HL-60 (cell line): Measurements from ENCODE around the gene RCBTB1.
"Not testable (repeated sequence)": the region's sequence is repeated elsewhere in the genome, so short reads cannot be mapped to it uniquely, and the experiment has no call there.

ENCODE experiments used
- DNase-seq, 2 experiments: peaks; one replicate each; pipeline ENCODE4 v3.0.0-alpha.2; 2010 to 2020; ENCODE audit warnings: low read depth in 1 of 2, low spot score in 1 of 2
- H3K27ac ChIP-seq: fragments of 250-450 bp; sonication (Bioruptor Pico); replicated peaks from 2 replicates; pipeline ENCODE4 v1.5.1; 2020; ENCODE audit warnings: mild to moderate bottlenecking, moderate library complexity
- H3K27me3 ChIP-seq: fragments of 250-450 bp; sonication (Bioruptor Pico); 2 replicates; pipeline ENCODE4 v1.5.1; 2021; ENCODE audit warnings: mild to moderate bottlenecking, moderate library complexity; ENCODE audit not compliant: insufficient read depth, poor library complexity, severe bottlenecking
- H3K4me3 ChIP-seq: replicated peaks from 2 replicates; pipeline ENCODE4 v1.5.1; 2011; ENCODE audit warnings: mild to moderate bottlenecking, control low read depth, low read length; ENCODE audit not compliant: insufficient read depth
- CTCF ChIP-seq: IDR thresholded peaks from one replicate; pipeline ENCODE4 v1.5.1; 2011; ENCODE audit warnings: low read length, control low read depth, inconsistent platforms; ENCODE audit not compliant: insufficient read depth
- GABPA ChIP-seq: IDR thresholded peaks from 2 replicates; pipeline ENCODE4 v1.6.1; 2012; ENCODE audit warnings: low read depth
- POLR2AphosphoS5 ChIP-seq: IDR thresholded peaks from 2 replicates; pipeline ENCODE4 v1.6.1; 2012; ENCODE audit warnings: low read depth
- REST ChIP-seq: IDR thresholded peaks from 2 replicates; pipeline ENCODE4 v1.6.1; 2012; ENCODE audit warnings: low read depth; ENCODE audit not compliant: insufficient replicate concordance
- SPI1 ChIP-seq: IDR thresholded peaks from 2 replicates; pipeline ENCODE4 v1.6.1; 2012; ENCODE audit warnings: low read depth, mild to moderate bottlenecking, borderline replicate concordance

The RCBTB1 gene

GRCh38 chr13:49608651-49609331, 23.4 kb upstream of the RCBTB1 start:
- no peak overlapping the region for H3K4me3 ChIP-seq
- H3K27me3 ChIP-seq: no peaks in the 10 kb centered on the region
- H3K27ac ChIP-seq: no peak overlapping the region
- TF ChIP-seq SPI1 (peak; percentile 94), GABPA (no peak), REST (no peak), CTCF (no peak)
- peak; percentile 30 to 59 for DNase-seq

- Histone ChIP-seq H3K4me3 (no peak overlapping the region), H3K27ac (no peak overlapping the region), H3K27me3 (no peaks in the 10 kb centered on the region)
- DNase-seq: no peak
- TF ChIP-seq SPI1: no peak
These were observed 22.4 kb upstream of the RCBTB1 start for GRCh38 chr13:49607761-49608160.

DNA sequence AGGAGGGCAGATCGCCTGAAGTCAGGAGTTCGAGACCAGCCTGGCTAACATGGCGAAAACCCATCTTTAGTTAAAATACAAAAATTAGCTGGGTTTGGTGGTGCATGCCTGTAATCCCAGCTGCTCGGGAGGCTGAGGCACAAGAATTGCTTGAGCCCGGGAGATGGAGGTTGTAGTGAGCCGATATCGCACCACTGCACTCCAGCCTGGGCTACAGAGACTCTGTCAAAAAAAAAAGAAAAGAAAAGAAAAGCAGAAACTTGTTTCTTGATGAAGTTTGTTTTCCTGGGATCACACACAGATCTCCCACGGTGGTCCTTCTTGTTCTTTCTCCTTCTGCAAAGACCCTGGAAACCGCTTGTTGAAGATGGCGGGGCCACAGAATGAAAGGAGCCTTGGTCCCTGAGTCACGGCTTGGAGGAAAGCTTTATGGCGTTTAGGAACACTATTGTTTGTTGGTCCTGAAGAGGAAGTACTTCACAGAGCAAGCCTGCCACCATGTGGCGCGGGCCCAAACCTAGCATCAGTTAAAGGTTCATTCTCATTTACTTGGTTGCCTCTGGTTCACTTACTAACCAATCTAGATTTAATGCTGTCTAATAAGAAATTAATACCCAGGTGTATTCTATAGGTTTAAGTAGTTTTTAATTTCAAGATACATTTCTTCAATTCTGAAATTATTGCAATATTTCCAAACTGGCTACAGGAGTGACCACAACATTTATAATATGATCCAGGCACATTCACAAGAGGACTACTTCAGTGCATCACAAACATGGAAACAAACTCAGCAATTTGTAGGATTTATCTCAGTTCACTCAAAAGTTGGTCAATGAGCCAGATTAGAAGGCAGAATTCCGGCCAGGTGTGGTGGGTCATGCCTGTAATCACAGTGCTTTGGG, 21.6 kb upstream of the RCBTB1 start:
- TF ChIP-seq REST: no peak
- no peak for TF ChIP-seq POLR2AphosphoS5
- TF ChIP-seq CTCF: peak; percentile 89
- H3K4me3 ChIP-seq: no peak overlapping the region; the same call in 1 of the 2 replicates
- peak; percentile 59 to 91 for DNase-seq
- no peak overlapping the region for H3K27ac ChIP-seq
- H3K27me3 ChIP-seq: no peaks in the 10 kb centered on the region

DNA sequence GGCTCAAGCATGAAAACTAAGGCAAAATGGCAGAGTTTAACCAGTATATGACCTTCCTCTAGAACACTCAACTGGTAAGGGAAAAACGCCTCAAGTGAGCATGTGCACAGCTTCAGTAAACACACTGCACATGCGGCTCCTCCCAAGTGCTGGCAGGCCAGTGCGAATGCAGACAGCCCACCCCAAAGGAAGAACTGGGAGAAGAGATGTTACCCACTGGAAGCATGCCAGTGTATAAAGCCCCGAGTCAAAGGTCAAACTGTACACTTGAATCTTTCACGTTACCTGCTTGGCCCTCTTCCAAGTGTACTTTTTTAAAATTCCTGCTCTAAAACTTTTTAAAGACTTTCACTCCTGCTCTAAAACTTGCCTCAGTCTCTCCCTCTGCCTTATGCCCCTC, 19.2 kb upstream of the RCBTB1 start:
- no peak overlapping the region for H3K4me3 ChIP-seq
- no peak for DNase-seq
- no peak overlapping the region for H3K27ac ChIP-seq
- no peaks in the 10 kb centered on the region for H3K27me3 ChIP-seq
- TF ChIP-seq SPI1 (no peak), GABPA (no peak), CTCF (no peak), REST (no peak)

GRCh38 chr13:49602615-49603014, 17.3 kb upstream of the RCBTB1 start:
- H3K27me3 ChIP-seq, DNase-seq, H3K27ac ChIP-seq, H3K4me3 ChIP-seq: not testable (repeated sequence)
